Activated T-helper 17 cell treated with anti-CD3 and anti-CD28 coated beads, Interleukin-2, amount 50 U/mL, for 72 hours (primary cell): Measurements from ENCODE around the gene FAU. TPM values are rescaled to one million over a fixed set of nuclear protein-coding genes. Genes with fewer than 3 reads are reported as not detected.
"Not testable (repeated sequence)": the region's sequence is repeated elsewhere in the genome, so short reads cannot be mapped to it uniquely, and the experiment has no call there.

Experiments
- ATAC-seq: fragments of 150-1000 bp; cut with Tn5 transposase; replicated peaks from 2 replicates; pipeline ENCODE4 v1.10.0; 2021; ENCODE audit warnings: mild to moderate bottlenecking, moderate library complexity
- H3K27ac Mint-ChIP-seq: one replicate; pipeline ENCODE4 v1.8.0; 2022; ENCODE audit warnings: mixed read lengths
- H3K27me3 Mint-ChIP-seq: one replicate; pipeline ENCODE4 v1.8.0; 2022; ENCODE audit warnings: mixed read lengths
- H3K36me3 Mint-ChIP-seq: one replicate; pipeline ENCODE4 v1.8.0; 2022; ENCODE audit warnings: low read depth, mild to moderate bottlenecking, mixed read lengths
- H3K4me1 Mint-ChIP-seq: one replicate; pipeline ENCODE4 v1.8.0; 2022; ENCODE audit warnings: mixed read lengths
- H3K4me3 Mint-ChIP-seq: one replicate; pipeline ENCODE4 v1.8.0; 2022; ENCODE audit warnings: mild to moderate bottlenecking, mixed read lengths
- H3K9me3 Mint-ChIP-seq: one replicate; pipeline ENCODE4 v1.8.0; 2022; ENCODE audit warnings: mixed read lengths
- total RNA-seq, 2 donors: library from RNA; stranded (reverse); gene quantifications; one replicate each; pipeline ENCODE4 v1.2.3, GENCODE V29; 2022

The FAU gene
- total RNA-seq, 2 donors from 2014 or later, result 929 to 948 TPM

GRCh38 chr11:65150509-65151299, 28.8 kb upstream of the FAU start:
- Mint-ChIP-seq H3K4me3 (no peak overlapping the region), H3K36me3 (no peaks in the 10 kb centered on the region), H3K4me1 (peaks cover 5% of the 10 kb centered on the region), H3K27me3 (no peaks in the 10 kb centered on the region), H3K9me3 (no peaks in the 10 kb centered on the region), H3K27ac (no peak overlapping the region)
- peak; percentile 87 for ATAC-seq

GRCh38 chr11:65150131-65150508, 28.2 kb upstream of the FAU start:
- not testable (repeated sequence) for H3K4me1 Mint-ChIP-seq, H3K9me3 Mint-ChIP-seq, H3K4me3 Mint-ChIP-seq, H3K27ac Mint-ChIP-seq, H3K36me3 Mint-ChIP-seq, H3K27me3 Mint-ChIP-seq, ATAC-seq

- no peak overlapping the region for H3K4me3 Mint-ChIP-seq
- H3K9me3 Mint-ChIP-seq, result no peaks in the 10 kb centered on the region
- no peaks in the 10 kb centered on the region for H3K36me3 Mint-ChIP-seq
- peaks cover 5% of the 10 kb centered on the region for H3K4me1 Mint-ChIP-seq
- no peak for ATAC-seq
- no peaks in the 10 kb centered on the region for H3K27me3 Mint-ChIP-seq
- H3K27ac Mint-ChIP-seq, result no peak overlapping the region
Observed at GRCh38 chr11:65148657-65149056, 26.7 kb upstream of the FAU start.

GRCh38 chr11:65147352-65148075, 25.6 kb upstream of the FAU start:
- no peak overlapping the region for H3K27ac Mint-ChIP-seq
- H3K9me3 Mint-ChIP-seq, result no peaks in the 10 kb centered on the region
- peaks cover 5% of the 10 kb centered on the region for H3K4me1 Mint-ChIP-seq
- H3K36me3 Mint-ChIP-seq, result no peaks in the 10 kb centered on the region
- H3K27me3 Mint-ChIP-seq, result no peaks in the 10 kb centered on the region
- H3K4me3 Mint-ChIP-seq, result no peak overlapping the region
- no peak for ATAC-seq

- Mint-ChIP-seq H3K4me3 (no peak overlapping the region), H3K27me3 (peaks cover 3% of the 10 kb centered on the region), H3K9me3 (no peaks in the 10 kb centered on the region), H3K36me3 (no peaks in the 10 kb centered on the region), H3K4me1 (no peaks in the 10 kb centered on the region), H3K27ac (no peak overlapping the region)
- ATAC-seq, result no peak
Observed at GRCh38 chr11:65141896-65142494, 20.1 kb upstream of the FAU start.

GRCh38 chr11:65136515-65137096, 14.7 kb upstream of the FAU start:
- peaks cover 17% of the 10 kb centered on the region for H3K4me1 Mint-ChIP-seq
- peak overlapping the region; percentile 98 for H3K4me3 Mint-ChIP-seq
- no peak for ATAC-seq

GRCh38 chr11:65135633-65136145, 13.8 kb upstream of the FAU start:
- Mint-ChIP-seq H3K27me3 (no peaks in the 10 kb centered on the region), H3K9me3 (no peaks in the 10 kb centered on the region), H3K27ac (peak overlapping the region; percentile 99), H3K36me3 (peaks cover 44% of the 10 kb centered on the region), H3K4me3 (peak overlapping the region; percentile 98), H3K4me1 (peaks cover 17% of the 10 kb centered on the region)
- no peak for ATAC-seq

More at GRCh38 chr11:65136515-65137096, 14.7 kb upstream of the FAU start:
- Mint-ChIP-seq H3K27ac (peak overlapping the region; percentile 99), H3K9me3 (no peaks in the 10 kb centered on the region), H3K27me3 (no peaks in the 10 kb centered on the region), H3K36me3 (peaks cover 37% of the 10 kb centered on the region)

- ATAC-seq, result peak; percentile 93
- H3K4me3 Mint-ChIP-seq, result peak overlapping the region; percentile 98
- H3K9me3 Mint-ChIP-seq, result no peaks in the 10 kb centered on the region
- peak overlapping the region; percentile 99 for H3K27ac Mint-ChIP-seq
- peaks cover 17% of the 10 kb centered on the region for H3K4me1 Mint-ChIP-seq
- peaks cover 50% of the 10 kb centered on the region for H3K36me3 Mint-ChIP-seq
- no peaks in the 10 kb centered on the region for H3K27me3 Mint-ChIP-seq
Observed at GRCh38 chr11:65134952-65135632, 13.2 kb upstream of the FAU start.

GRCh38 chr11:65134240-65134951, 12.5 kb upstream of the FAU start, which contains the start of gene SYVN1:
TSS of gene SYVN1 (minus strand) at chr11:65134519. CDS start at chr11:65133601, 918 bp downstream.
- Mint-ChIP-seq H3K27me3 (no peaks in the 10 kb centered on the region), H3K9me3 (no peaks in the 10 kb centered on the region), H3K36me3 (peaks cover 57% of the 10 kb centered on the region), H3K4me3 (peak within 1 kb of the TSS; percentile 98), H3K4me1 (peaks cover 17% of the 10 kb centered on the region), H3K27ac (peak within 1 kb of the TSS; percentile 99)
- peak; percentile 87 for ATAC-seq

GRCh38 chr11:65133724-65134123, 11.8 kb upstream of the FAU start:
- peak overlapping the region; percentile 98 for H3K4me3 Mint-ChIP-seq
- H3K4me1 Mint-ChIP-seq, result peaks cover 17% of the 10 kb centered on the region
- peaks cover 64% of the 10 kb centered on the region for H3K36me3 Mint-ChIP-seq
- no peaks in the 10 kb centered on the region for H3K27me3 Mint-ChIP-seq
- ATAC-seq, result no peak
- no peaks in the 10 kb centered on the region for H3K9me3 Mint-ChIP-seq
- peak overlapping the region; percentile 99 for H3K27ac Mint-ChIP-seq

GRCh38 chr11:65132988-65133700, 11.2 kb upstream of the FAU start:
- H3K9me3 Mint-ChIP-seq, result no peaks in the 10 kb centered on the region
- H3K27me3 Mint-ChIP-seq, result no peaks in the 10 kb centered on the region
- H3K36me3 Mint-ChIP-seq, result peaks cover 70% of the 10 kb centered on the region
- H3K4me1 Mint-ChIP-seq, result peaks cover 17% of the 10 kb centered on the region
- no peak for ATAC-seq
- H3K4me3 Mint-ChIP-seq, result peak overlapping the region; percentile 98
- H3K27ac Mint-ChIP-seq, result peak overlapping the region; percentile 99

- Mint-ChIP-seq H3K4me1 (peaks cover 17% of the 10 kb centered on the region), H3K36me3 (peaks cover 77% of the 10 kb centered on the region), H3K27me3 (no peaks in the 10 kb centered on the region), H3K27ac (peak overlapping the region; percentile 99), H3K9me3 (no peaks in the 10 kb centered on the region), H3K4me3 (peak overlapping the region; percentile 98)
- ATAC-seq, result no peak
Observed at GRCh38 chr11:65132238-65132987, 10.5 kb upstream of the FAU start.
